HG03354 (cell line): ENCODE results near the gene PAM.
"Not testable (repeated sequence)": the region's sequence is repeated elsewhere in the genome, so short reads cannot be mapped to it uniquely, and the experiment has no call there.

Experiments used
- ATAC-seq: cut with Tn5 transposase; IDR thresholded peaks from one replicate; pipeline ENCODE4 v1.9.1; 2021; ENCODE audit warnings: mild to moderate bottlenecking; ENCODE audit not compliant: unreplicated experiment, poor library complexity, severe bottlenecking

Gene PAM

GRCh38 chr5:102750151-102750834, 4.8 kb upstream of the PAM start:
- no peak for ATAC-seq

- ATAC-seq, result not testable (repeated sequence)
Observed at GRCh38 chr5:102751903-102752376, 3.2 kb upstream of the PAM start.

- no peak for ATAC-seq
Observed at GRCh38 chr5:102753889-102754766, 977 bp upstream of the PAM start.

DNA sequence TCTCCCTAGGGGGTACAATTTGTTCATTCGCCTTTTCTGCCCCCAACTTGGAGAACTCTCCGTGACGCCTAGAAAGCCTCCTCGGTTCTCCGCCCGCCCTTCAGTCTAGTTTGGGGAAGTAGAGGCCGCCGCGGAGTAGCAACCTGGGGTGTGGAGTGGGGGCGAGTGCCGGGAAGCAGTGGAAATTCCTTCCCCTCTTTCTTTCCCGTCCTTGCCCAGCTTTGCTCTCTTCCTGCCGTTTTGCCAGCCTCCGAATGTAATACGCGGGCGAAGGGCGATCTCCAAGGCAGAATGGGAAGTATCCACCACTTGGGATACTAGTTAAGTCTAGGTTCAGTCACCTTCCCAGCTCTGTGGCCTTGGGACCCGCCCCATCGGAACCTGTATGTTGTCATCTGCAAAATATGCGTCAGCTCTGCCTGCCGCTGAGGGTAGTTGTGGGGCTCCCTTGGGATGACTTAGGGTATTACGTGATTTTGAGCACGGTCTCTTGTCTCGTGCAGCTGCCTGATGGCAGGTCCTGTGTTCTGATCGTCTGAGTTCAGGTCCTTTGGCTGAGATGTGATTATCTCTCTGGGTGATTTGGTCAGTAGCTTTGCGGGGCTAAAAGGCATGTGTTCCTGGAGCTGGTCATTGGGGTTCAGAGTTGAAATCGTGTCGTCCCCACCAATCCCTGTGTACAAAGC, 724 bp downstream of the PAM start:
- peak; percentile 76 for ATAC-seq

DNA sequence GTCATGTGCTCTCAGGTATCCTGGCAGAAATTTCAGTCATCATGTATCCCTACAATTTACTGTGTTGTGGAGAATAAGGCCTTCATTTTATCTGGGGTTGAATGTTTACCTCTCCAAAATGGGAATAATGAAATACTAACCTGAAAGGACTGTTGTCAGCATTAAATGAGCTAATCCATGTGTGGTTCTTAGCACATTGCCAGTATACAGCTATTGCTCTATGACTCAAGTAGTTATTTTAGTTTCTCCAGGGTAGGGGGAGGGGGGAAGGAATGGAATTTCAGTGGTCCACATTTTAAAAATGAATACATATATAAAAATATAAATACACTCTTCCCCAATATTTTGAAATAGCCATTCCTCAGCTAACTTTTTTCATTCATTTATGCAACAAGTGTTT, 3.5 kb downstream of the PAM start:
- no peak for ATAC-seq

DNA sequence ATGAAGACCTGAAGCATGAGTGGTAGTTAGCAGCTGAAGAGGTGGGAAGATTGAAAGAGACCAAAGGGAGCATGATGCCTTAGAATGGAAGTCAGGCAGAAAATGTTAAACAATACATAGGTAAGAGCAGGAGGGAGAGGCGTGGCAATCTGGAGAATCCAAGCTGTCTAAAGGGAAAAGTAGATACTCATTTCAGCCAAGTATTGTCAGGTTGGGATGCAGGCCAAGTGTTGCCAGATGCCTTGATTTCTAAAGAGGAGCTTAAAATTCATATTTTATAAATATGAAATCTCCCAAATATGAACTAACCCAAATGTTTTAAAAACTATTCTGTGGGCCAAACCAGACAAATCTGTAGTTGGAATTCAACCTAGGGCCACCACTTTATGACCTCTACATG, 4.2 kb downstream of the PAM start:
- no peak for ATAC-seq

- no peak for ATAC-seq
Observed at GRCh38 chr5:102759700-102760099, 4.6 kb downstream of the PAM start.

GRCh38 chr5:102760815-102761214, 5.7 kb downstream of the PAM start:
- no peak for ATAC-seq

GRCh38 chr5:102762095-102762534, 7.0 kb downstream of the PAM start:
- peak; percentile 82 for ATAC-seq

DNA sequence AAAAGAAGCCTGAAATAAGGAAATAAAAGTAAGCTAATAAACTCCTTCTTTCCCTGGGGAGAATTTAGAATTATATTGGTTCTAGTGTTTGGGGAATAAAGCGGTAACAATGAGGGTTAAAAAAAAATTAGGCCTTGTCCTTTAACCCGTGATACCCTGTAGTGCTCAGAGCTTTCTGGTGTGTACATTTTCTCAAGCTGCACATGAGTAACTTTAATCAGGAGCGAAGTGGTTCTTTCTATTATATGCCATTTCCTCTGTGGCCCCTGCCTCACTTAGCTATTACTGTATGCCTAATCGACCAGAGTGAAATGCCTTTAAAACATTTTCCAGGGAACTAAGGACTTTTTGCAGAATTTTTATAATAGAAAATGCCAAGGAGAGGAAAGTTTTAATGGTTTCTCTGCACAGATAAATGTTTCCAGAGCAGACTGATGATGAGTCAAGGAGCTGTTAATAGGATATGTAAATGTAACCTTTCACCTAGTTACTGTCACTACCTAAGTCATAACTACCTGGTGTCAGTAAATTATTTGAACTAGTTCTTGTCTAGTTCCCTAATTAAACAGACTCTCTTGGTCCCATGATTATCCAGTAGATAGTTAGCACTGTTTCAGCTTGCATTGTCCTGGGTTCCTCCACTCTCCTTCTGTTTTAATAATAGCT, 7.6 kb downstream of the PAM start:
- peak; percentile 31 for ATAC-seq

GRCh38 chr5:102763734-102764133, 8.6 kb downstream of the PAM start:
- ATAC-seq, result no peak

DNA sequence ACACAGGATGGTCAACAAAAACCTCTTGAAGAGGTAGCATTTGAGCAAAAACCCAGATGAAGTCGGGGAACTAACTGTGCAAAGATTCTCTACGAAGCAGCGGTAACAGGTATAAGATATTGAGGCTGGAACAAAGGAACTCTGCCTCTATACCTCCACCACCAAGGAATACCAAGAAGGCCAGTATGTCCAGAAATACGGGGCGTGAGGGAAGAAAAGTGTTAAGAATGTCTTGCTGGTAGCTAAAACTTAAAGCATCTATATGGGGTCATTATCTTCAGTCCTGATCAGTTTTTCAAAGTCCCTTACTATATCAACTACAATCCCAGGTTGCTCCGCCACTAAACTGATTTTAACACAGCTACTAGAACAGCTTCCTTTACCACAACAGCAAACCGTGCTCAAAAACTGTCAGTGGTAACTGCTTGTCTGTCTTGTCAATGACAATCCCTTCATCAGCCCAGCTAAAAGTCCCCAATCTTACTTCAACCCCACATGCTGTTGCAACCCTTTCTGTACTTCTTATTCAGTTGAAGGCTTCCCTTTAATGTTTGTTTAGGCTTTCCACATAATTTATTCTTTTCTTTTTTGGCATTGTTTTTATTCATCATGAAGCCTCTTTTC, 9.4 kb downstream of the PAM start:
- ATAC-seq, result no peak

- ATAC-seq, result no peak
Observed at GRCh38 chr5:102765350-102765749, 10.2 kb downstream of the PAM start.

- no peak for ATAC-seq
Observed at GRCh38 chr5:102766295-102767090, 11.4 kb downstream of the PAM start.

DNA sequence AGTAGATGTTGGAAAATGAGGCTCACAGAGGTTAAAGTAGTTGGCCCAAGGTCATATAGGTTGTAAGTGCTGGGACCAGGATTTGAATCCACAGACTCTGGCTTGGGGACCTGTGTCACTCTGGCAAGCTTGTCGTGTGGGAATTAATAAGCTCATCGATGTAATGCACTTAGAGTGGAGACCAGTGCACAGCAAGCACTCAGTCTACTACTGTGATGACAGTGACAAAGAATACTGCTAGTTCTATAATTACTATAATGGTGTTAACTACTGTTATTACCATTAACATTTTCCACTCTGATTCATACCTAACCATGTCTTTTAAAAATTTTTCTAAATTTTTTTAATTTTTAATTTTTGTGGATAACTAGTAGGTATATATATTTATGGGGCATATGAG, 12.8 kb downstream of the PAM start:
- no peak for ATAC-seq

DNA sequence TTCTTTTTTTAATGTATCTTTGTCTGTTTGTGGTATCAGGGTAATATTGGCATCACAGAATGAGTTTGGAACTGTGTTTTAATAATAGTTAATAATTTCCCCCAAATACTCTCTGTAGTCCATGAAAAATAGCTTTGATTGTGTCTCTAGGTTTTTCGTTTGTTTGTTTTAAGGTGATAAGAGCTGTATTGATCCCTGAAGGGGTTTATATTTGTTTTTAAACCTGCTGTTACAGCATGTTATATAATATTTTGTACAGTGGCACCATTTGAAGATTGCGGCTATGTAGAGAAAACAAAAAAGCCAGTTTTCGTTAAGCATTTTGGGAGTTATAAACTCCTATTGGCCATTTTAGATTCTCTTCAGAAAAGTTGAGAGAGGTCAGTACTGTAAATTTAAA, 15.7 kb downstream of the PAM start:
- no peak for ATAC-seq

GRCh38 chr5:102771435-102771834, 16.3 kb downstream of the PAM start:
- ATAC-seq, result no peak

DNA sequence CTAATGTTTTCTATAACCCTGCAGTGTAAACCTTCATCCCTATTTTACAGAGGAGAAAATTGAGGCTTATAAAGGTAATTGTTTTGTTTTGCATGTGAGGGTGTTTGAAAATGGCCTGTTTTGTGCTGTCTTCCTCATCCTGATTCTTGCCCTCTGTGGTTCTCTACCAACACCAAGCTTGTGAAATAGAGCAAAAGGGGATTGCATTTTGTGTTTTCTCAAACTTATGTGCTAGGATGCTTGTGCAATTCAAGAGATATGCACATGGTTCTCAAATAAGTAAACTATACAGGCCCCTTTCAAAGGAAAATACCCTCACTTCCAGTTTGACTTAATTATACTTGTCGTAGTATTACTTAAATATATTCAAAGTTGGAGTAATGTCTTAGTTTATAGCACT, 17.2 kb downstream of the PAM start:
- ATAC-seq, result no peak

- no peak for ATAC-seq
Observed at GRCh38 chr5:102773133-102773532, 18.0 kb downstream of the PAM start.
